ENCODE results near the gene TOGARAM1. TPM values are rescaled to one million over a fixed set of nuclear protein-coding genes. Genes with fewer than 3 reads are reported as not detected.
A peak's percentile ranks its signal among the peaks of the same experiment; 100 is the strongest.

Gene TOGARAM1
- total RNA-seq, 1 donor from 2014 or later: 14.7 TPM

DNA sequence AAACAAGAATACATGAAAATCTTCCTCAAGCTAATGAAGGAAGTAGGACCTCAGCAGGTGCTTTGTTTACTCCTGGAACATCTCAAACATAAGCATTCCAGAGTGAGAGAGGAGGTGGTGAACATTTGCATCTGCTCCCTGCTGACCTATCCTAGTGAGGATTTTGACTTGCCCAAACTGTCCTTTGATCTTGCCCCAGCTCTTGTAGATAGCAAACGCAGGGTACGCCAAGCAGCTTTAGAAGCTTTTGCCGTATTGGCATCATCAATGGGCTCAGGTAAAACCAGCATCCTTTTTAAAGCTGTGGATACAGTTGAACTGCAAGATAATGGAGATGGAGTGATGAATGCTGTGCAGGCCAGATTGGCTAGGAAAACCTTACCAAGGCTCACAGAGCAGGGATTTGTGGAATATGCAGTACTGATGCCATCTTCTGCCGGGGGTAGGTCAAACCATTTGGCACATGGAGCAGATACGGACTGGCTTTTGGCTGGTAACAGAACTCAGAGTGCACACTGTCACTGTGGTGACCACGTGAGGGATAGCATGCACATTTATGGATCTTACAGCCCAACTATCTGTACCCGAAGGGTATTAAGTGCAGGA lies 1.9 kb downstream of the TOGARAM1 start:
- H3K4me3 Mint-ChIP-seq (ENCODE audit: unreplicated experiment): no peak overlapping the region
- DNase-seq (ENCODE audit: low read depth) (no peak), FAIRE-seq (no peak)
- H3K9me3 Mint-ChIP-seq (ENCODE audit: unreplicated experiment): no peaks in the 10 kb centered on the region
- H3K27ac Mint-ChIP-seq (ENCODE audit: unreplicated experiment): no peak overlapping the region
- TF ChIP-seq, protein P1, sequence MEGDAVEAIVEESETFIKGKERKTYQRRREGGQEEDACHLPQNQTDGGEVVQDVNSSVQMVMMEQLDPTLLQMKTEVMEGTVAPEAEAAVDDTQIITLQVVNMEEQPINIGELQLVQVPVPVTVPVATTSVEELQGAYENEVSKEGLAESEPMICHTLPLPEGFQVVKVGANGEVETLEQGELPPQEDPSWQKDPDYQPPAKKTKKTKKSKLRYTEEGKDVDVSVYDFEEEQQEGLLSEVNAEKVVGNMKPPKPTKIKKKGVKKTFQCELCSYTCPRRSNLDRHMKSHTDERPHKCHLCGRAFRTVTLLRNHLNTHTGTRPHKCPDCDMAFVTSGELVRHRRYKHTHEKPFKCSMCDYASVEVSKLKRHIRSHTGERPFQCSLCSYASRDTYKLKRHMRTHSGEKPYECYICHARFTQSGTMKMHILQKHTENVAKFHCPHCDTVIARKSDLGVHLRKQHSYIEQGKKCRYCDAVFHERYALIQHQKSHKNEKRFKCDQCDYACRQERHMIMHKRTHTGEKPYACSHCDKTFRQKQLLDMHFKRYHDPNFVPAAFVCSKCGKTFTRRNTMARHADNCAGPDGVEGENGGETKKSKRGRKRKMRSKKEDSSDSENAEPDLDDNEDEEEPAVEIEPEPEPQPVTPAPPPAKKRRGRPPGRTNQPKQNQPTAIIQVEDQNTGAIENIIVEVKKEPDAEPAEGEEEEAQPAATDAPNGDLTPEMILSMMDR (IDR thresholded peaks at IDR 0.05; ENCODE audit: insufficient read depth, low read depth, low read length): no peak
- TF ChIP-seq EZH2 (IDR thresholded peaks at IDR 0.05; ENCODE audit: insufficient read depth, low read length): no peak
- H3K9me3 ChIP-seq (ENCODE audit: insufficient read depth, low read depth, low read length): no peaks in the 10 kb centered on the region
- H3K9ac ChIP-seq (ENCODE audit: low read length): peak overlapping the region; percentile 90
- H2AFZ ChIP-seq (ENCODE audit: low read depth, low read length): no peak overlapping the region
- no peaks in the 10 kb centered on the region for H3K36me3 ChIP-seq (ENCODE audit: insufficient read depth, low read length)
- peak overlapping the region; percentile 98 for H3K4me2 ChIP-seq (ENCODE audit: low read length)
- H3K27me3 Mint-ChIP-seq (ENCODE audit: low read depth, unreplicated experiment): no peaks in the 10 kb centered on the region
- H3K4me3 ChIP-seq (ENCODE audit: insufficient read depth, low read depth, low read length): peak overlapping the region; percentile 97
- H3K27ac ChIP-seq (ENCODE audit: low read depth, low read length): no peak overlapping the region
- peaks cover 33% of the 10 kb centered on the region for H3K4me1 ChIP-seq (ENCODE audit: insufficient read depth, low read length)
- H4K20me1 ChIP-seq (ENCODE audit: insufficient read depth, low read length): peaks cover 60% of the 10 kb centered on the region
- peaks cover 15% of the 10 kb centered on the region for H3K4me1 Mint-ChIP-seq (ENCODE audit: low read depth, unreplicated experiment)
- H3K27me3 ChIP-seq (ENCODE audit: insufficient read depth, low read length): no peaks in the 10 kb centered on the region
- H3K36me3 Mint-ChIP-seq (ENCODE audit: low read depth, unreplicated experiment): no peaks in the 10 kb centered on the region
- H3K79me2 ChIP-seq (ENCODE audit: insufficient read depth, low read length): peaks cover 95% of the 10 kb centered on the region

DNA sequence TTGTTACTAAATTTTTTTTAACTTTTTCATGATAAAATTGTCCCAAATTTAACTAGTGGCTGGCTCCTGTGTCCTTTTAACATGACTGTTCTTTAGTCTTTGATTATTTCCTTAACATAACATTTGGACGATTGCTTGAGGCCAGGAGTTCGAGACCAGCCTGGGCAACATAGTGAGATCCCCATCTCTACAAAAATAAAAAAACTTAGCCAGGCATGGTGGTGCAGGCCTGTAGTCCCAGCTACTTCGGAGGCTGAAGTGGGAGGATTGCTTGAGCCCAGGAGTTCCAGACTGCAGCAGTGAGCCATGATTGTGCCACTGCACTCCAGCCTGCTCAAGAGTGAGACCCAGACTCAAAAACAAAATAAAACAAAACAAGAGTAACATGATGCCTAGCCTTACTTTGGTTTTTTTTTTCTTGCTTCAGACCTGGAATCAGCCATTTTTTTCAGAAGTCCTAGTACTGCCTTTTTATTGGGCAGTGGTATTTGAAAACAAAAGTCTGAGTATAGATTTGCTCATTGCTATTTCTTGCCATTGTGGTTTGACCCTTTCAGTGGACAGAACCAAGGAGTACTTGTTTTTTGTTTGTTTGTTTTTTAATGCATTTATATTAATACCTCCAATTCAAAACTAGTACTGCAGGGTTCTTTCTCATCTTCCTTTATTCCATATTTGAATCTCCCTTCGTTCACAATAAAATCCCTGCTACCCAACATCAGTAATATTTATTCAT lies 4.8 kb downstream of the TOGARAM1 start:
- peaks cover 49% of the 10 kb centered on the region for H4K20me1 ChIP-seq (ENCODE audit: insufficient read depth, low read length)

More for the DNA sequence above, 4.8 kb downstream of the TOGARAM1 start:
- DNase-seq (ENCODE audit: low read depth) (no peak), FAIRE-seq (no peak)
- no peaks in the 10 kb centered on the region for H3K9me3 ChIP-seq (ENCODE audit: insufficient read depth, low read depth, low read length)
- peaks cover 96% of the 10 kb centered on the region for H3K79me2 ChIP-seq (ENCODE audit: insufficient read depth, low read length)
- TF ChIP-seq, protein P1 (IDR thresholded peaks at IDR 0.05; ENCODE audit: insufficient read depth, low read depth, low read length): no peak
- TF ChIP-seq EZH2 (IDR thresholded peaks at IDR 0.05; ENCODE audit: insufficient read depth, low read length): no peak
- peak overlapping the region; percentile 75 for H3K4me3 Mint-ChIP-seq (ENCODE audit: unreplicated experiment)
- H3K27ac ChIP-seq (ENCODE audit: low read depth, low read length): no peak overlapping the region
- no peak overlapping the region for H3K9ac ChIP-seq (ENCODE audit: low read length)
- H3K4me2 ChIP-seq (ENCODE audit: low read length): peak overlapping the region; percentile 77
- no peaks in the 10 kb centered on the region for H3K27me3 Mint-ChIP-seq (ENCODE audit: low read depth, unreplicated experiment)
- peak overlapping the region; percentile 31 for H3K4me3 ChIP-seq (ENCODE audit: insufficient read depth, low read depth, low read length)
- peaks cover 26% of the 10 kb centered on the region for H3K4me1 ChIP-seq (ENCODE audit: insufficient read depth, low read length)
- no peak overlapping the region for H3K27ac Mint-ChIP-seq (ENCODE audit: unreplicated experiment)
- peaks cover 20% of the 10 kb centered on the region for H3K4me1 Mint-ChIP-seq (ENCODE audit: low read depth, unreplicated experiment)
- no peak overlapping the region for H2AFZ ChIP-seq (ENCODE audit: low read depth, low read length)
- no peaks in the 10 kb centered on the region for H3K36me3 Mint-ChIP-seq (ENCODE audit: low read depth, unreplicated experiment)
- no peaks in the 10 kb centered on the region for H3K36me3 ChIP-seq (ENCODE audit: insufficient read depth, low read length)
- H3K9me3 Mint-ChIP-seq (ENCODE audit: unreplicated experiment): no peaks in the 10 kb centered on the region
- H3K27me3 ChIP-seq (ENCODE audit: insufficient read depth, low read length): no peaks in the 10 kb centered on the region

All from astrocyte (in vitro differentiated cells and primary cell).